MCF 10A (cell line): Measurements from ENCODE around the gene SEMA6C. TPM values are rescaled to one million over a fixed set of nuclear protein-coding genes. Genes with fewer than 3 reads are reported as not detected.
"Not testable (repeated sequence)": the region's sequence is repeated elsewhere in the genome, so short reads cannot be mapped to it uniquely, and the experiment has no call there.

Source experiments
- Bru-seq: library from RNA; stranded (reverse); fragments of 400-500 nt; gene quantifications from one replicate; lab custom pipeline; 2021; lab: Mats Ljungman, UMichigan
- BruChase-seq, 2 experiments: library from RNA; stranded (reverse); fragments of 400-500 nt; gene quantifications; one replicate each; lab custom pipeline; 2021; lab: Mats Ljungman, UMichigan
- BruUV-seq: library from RNA; stranded (reverse); fragments of 400-500 nt; replicated peaks from 2 replicates; lab custom pipeline; 2021; lab: Mats Ljungman, UMichigan
- CTCF ChIA-PET: fragments of 300-600 bp; sonication (Branson Sonifier 250); formaldehyde crosslinking; extraction: SDS; loops from one replicate; lab custom pipeline; 2021; ENCODE audit warnings: antibody characterized with exemption, inconsistent platforms; lab: Yijun Ruan, JAX
- POLR2A ChIA-PET: fragments of 300-600, 350-650 bp; sonication (Branson Sonifier 250); formaldehyde crosslinking; extraction: SDS; loops from one replicate; lab custom pipeline; 2020; ENCODE audit warnings: antibody characterized with exemption, inconsistent platforms; lab: Yijun Ruan, JAX
- DNase-seq: peaks from one replicate; pipeline ENCODE4 v3.0.0-alpha.2; 2018; ENCODE audit not compliant: unreplicated experiment
- H3K27ac Mint-ChIP-seq: one replicate; pipeline ENCODE4 v1.8.0; 2022; ENCODE audit warnings: mild to moderate bottlenecking, low read depth, mixed read lengths; ENCODE audit not compliant: unreplicated experiment
- H3K27me3 Mint-ChIP-seq: one replicate; pipeline ENCODE4 v1.8.0; 2022; ENCODE audit warnings: mixed read lengths; ENCODE audit not compliant: insufficient read depth, unreplicated experiment
- H3K36me3 Mint-ChIP-seq: one replicate; pipeline ENCODE4 v1.8.0; 2022; ENCODE audit warnings: mild to moderate bottlenecking, moderate library complexity, mixed read lengths; ENCODE audit not compliant: insufficient read depth, unreplicated experiment
- H3K4me1 Mint-ChIP-seq: one replicate; pipeline ENCODE4 v1.8.0; 2022; ENCODE audit warnings: mixed read lengths; ENCODE audit not compliant: insufficient read depth, unreplicated experiment
- H3K4me3 Mint-ChIP-seq: one replicate; pipeline ENCODE4 v1.8.0; 2022; ENCODE audit warnings: mild to moderate bottlenecking, moderate library complexity, mixed read lengths; ENCODE audit not compliant: unreplicated experiment
- H3K9me3 Mint-ChIP-seq: one replicate; pipeline ENCODE4 v1.8.0; 2022; ENCODE audit warnings: mixed read lengths; ENCODE audit not compliant: unreplicated experiment
- intact Hi-C: fragments of 100-400 bp; cut with micrococcal nuclease; formaldehyde crosslinking; loops from 2 replicates; pipeline ENCODE4 v1.14.1; 2022
- long read RNA-seq: library from polyadenylated mRNA; stranded (forward); transcript quantifications from one replicate; pipeline ENCODE4 v2.0.0, GENCODE V29; 2022
- total RNA-seq: library from RNA; stranded (reverse); gene quantifications from 2 replicates; pipeline ENCODE4 v1.2.3, GENCODE V29; 2022
- TF ChIP-seq, protein P1 (sequence below): fragments of 200-600 bp; IDR thresholded peaks from one replicate; pipeline ENCODE4 v1.8.0; 2022; ENCODE audit warnings: antibody characterized with exemption, mild to moderate bottlenecking; ENCODE audit not compliant: unreplicated experiment

SEMA6C gene
- total RNA-seq (2.3 and 9.5 TPM in 2 replicates), Bru-seq, nascent RNA (percentile 39 among the genes with signal in this experiment), BruChase-seq, experiment 1, labeled RNA remaining after a 6-hour chase (percentile 73 among the genes with signal in this experiment), BruChase-seq, experiment 2, labeled RNA remaining after a 2-hour chase (percentile 58 among the genes with signal in this experiment)
- long read RNA-seq: 0 reads

DNA sequence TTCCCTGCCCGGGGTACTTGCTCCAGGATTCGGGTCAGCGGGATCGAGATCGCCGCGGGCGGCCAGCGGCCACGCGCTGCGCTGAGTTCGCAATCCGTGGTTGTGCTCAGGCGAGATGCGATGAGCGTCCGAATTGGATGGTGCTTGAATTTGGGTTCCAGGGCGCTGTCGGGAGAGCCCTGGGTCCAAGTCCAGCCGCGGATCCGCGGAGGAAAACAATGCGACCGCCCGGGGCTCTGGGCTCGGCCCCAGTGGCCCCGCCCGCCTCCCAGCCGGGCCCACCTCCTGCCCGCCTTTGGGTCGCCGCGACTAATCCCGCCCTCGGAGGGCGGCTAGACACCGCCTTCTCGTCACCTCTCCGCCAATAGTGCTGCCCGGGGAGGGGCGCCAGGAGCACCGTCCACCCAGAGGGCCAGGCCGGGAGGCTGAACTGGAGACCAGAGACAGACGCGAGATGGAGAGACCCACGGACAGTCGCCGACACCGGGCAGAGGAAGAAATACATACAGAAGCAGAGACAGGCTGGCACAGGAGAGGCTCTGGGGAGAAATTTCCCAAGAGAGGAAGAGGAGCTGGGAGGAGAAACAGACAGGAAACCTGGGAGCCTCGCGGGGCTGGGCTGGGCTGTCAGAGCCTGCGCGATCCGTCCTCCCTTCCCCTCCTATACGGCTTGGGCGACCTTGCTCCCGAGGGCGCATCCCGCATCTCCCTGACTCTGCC lies at the start of gene SEMA6C:
Gene SEMA6C (minus strand): TSS at position 220 of the 720 bp plus-strand sequence. CDS start 4,010 bp downstream, outside the sequence.
- H3K4me3 Mint-ChIP-seq: peak within 1 kb of the TSS; percentile 73
- TF ChIP-seq, protein P1, sequence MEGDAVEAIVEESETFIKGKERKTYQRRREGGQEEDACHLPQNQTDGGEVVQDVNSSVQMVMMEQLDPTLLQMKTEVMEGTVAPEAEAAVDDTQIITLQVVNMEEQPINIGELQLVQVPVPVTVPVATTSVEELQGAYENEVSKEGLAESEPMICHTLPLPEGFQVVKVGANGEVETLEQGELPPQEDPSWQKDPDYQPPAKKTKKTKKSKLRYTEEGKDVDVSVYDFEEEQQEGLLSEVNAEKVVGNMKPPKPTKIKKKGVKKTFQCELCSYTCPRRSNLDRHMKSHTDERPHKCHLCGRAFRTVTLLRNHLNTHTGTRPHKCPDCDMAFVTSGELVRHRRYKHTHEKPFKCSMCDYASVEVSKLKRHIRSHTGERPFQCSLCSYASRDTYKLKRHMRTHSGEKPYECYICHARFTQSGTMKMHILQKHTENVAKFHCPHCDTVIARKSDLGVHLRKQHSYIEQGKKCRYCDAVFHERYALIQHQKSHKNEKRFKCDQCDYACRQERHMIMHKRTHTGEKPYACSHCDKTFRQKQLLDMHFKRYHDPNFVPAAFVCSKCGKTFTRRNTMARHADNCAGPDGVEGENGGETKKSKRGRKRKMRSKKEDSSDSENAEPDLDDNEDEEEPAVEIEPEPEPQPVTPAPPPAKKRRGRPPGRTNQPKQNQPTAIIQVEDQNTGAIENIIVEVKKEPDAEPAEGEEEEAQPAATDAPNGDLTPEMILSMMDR: no peak
- no TSS peak for BruUV-seq

DNA sequence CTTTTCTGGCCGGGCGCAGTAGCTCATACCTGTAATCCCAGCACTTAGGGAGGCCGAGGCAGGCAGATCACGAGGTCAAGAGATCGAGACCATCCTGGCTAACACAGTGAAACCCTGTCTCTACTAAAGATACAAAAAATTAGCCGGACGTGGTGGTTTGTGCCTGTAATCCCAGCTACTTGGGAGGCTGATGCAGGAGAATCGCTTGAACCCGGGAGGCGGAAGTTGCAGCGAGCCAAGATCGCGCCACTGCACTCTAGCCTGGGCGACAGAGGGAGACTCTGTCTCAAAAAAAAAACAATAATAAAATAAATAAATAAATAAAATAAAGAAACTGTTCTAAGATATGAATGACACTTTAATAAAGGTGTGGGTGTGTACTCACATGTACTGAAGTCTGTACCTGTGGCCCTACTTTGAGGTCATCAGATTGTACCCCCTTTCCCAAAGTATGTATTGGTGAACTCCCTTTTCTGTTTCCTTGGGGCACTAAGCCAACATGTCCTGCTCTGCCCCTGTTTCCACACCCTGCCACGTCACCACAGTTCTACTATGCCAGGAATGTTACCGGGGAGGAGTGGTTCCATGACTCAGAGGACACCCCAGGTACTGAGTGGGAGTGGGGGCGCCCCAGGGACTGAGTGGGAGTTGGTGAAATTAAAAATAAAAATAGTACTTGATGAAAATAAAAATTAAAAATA lies 48.6 kb upstream of the SEMA6C start:
- H3K4me1 Mint-ChIP-seq: peaks cover 35% of the 10 kb centered on the region
- H3K27ac Mint-ChIP-seq: peak overlapping the region; percentile 100
- not testable (repeated sequence) for BruUV-seq, H3K27me3 Mint-ChIP-seq, H3K9me3 Mint-ChIP-seq
- peaks cover 23% of the 10 kb centered on the region for H3K36me3 Mint-ChIP-seq
- ChIA-PET POLR2A (interaction anchor here (0.6 to 12.4 kb wide), 30 partner anchors 9 to 615 kb away, joined by 3 to 153 read pairs (median 4); partner anchors contain the start of genes LYSMD1, MCL1, MINDY1 and PI4KB), CTCF (interaction anchor here (0.6 to 6.8 kb wide), 11 partner anchors 12 to 147 kb away, joined by 3 to 70 read pairs (median 4); partner anchors contain the start of genes PSMD4 and ZNF687)
- DNase-seq: peak; percentile 100
- intact Hi-C loops: loop anchor here (5.0 to 10.0 kb wide), 2 partner anchors 132 to 540 kb away; partner anchors contain the start of gene PI4KB
- H3K4me3 Mint-ChIP-seq: peak overlapping the region; percentile 93

More for the DNA sequence above, at the start of gene SEMA6C:
- H3K9me3 Mint-ChIP-seq: no peaks in the 10 kb centered on the region
- peak; percentile 96 for DNase-seq
- intact Hi-C loops: no loop called here
- H3K27me3 Mint-ChIP-seq: no peaks in the 10 kb centered on the region
- CTCF ChIA-PET: interaction anchor here (0.5 to 1.4 kb wide), 5 partner anchors 43 to 160 kb away, joined by 3 to 4 read pairs (median 3); no protein-coding TSS in a partner anchor
- peaks cover 10% of the 10 kb centered on the region for H3K4me1 Mint-ChIP-seq
- H3K27ac Mint-ChIP-seq: peak within 1 kb of the TSS; percentile 13
- POLR2A ChIA-PET: interaction anchor here (0.6 to 1.0 kb wide), 4 partner anchors 9 to 141 kb away, joined by 3 to 4 read pairs (median 4); no protein-coding TSS in a partner anchor
- H3K36me3 Mint-ChIP-seq: no peaks in the 10 kb centered on the region

- Mint-ChIP-seq H3K27ac (peak overlapping the region; percentile 100), H3K4me3 (peak overlapping the region; percentile 93), H3K36me3 (peaks cover 21% of the 10 kb centered on the region), H3K27me3 (no peaks in the 10 kb centered on the region), H3K9me3 (no peaks in the 10 kb centered on the region), H3K4me1 (peaks cover 32% of the 10 kb centered on the region)
- no TSS peak for BruUV-seq
- TF ChIP-seq, protein P1: no peak
- CTCF ChIA-PET: interaction anchor here (0.7 to 6.8 kb wide), 3 partner anchors 27 to 224 kb away, joined by 3 to 70 read pairs (median 4); no protein-coding TSS in a partner anchor
- intact Hi-C loops: loop anchor here (10.0 kb wide), 1 partner anchor 541 kb away; no protein-coding TSS in a partner anchor
- DNase-seq: no peak
- POLR2A ChIA-PET: interaction anchor here (0.9 to 12.4 kb wide), 4 partner anchors 45 to 201 kb away, joined by 3 to 153 read pairs (median 4); partner anchors contain the start of gene PSMD4
Measured at GRCh38 chr1:151193856-151194255, 47.4 kb upstream of the SEMA6C start.

GRCh38 chr1:151193304-151193703 lies 46.9 kb upstream of the SEMA6C start:
- TF ChIP-seq, protein P1: no peak
- intact Hi-C loops: loop anchor here (10.0 kb wide), 1 partner anchor 541 kb away; no protein-coding TSS in a partner anchor
- peaks cover 15% of the 10 kb centered on the region for H3K36me3 Mint-ChIP-seq

More at GRCh38 chr1:151193304-151193703, 46.9 kb upstream of the SEMA6C start:
- CTCF ChIA-PET: interaction anchor here (0.6 to 6.8 kb wide), 4 partner anchors 26 to 119 kb away, joined by 3 to 70 read pairs (median 4); no protein-coding TSS in a partner anchor
- H3K27me3 Mint-ChIP-seq: no peaks in the 10 kb centered on the region
- H3K27ac Mint-ChIP-seq: no peak overlapping the region
- H3K4me1 Mint-ChIP-seq: peaks cover 38% of the 10 kb centered on the region
- no peak overlapping the region for H3K4me3 Mint-ChIP-seq
- H3K9me3 Mint-ChIP-seq: no peaks in the 10 kb centered on the region
- no TSS peak for BruUV-seq
- no peak for DNase-seq
- POLR2A ChIA-PET: interaction anchor here (0.6 to 12.4 kb wide), 9 partner anchors 20 to 348 kb away, joined by 3 to 153 read pairs (median 3); partner anchors contain the start of genes LYSMD1, PI4KB, PSMD4 and SCNM1
